SK-N-SH treated with all-trans-retinoic acid at 6 μM for 48 hours (cell line): ENCODE data around the gene TCERG1L.

Source experiments
- ARNTL ChIP-seq: fragments of 450-650 bp; formaldehyde crosslinking; IDR thresholded peaks from 2 replicates; pipeline ENCODE4 v1.5.0; 2020; ENCODE audit warnings: low read depth, mild to moderate bottlenecking, moderate library complexity, borderline replicate concordance
- BACH2 ChIP-seq: fragments of 250-450 bp; sonication (Bioruptor Pico); IDR thresholded peaks from 2 replicates; pipeline ENCODE4 v1.9.0; 2021; ENCODE audit warnings: mild to moderate bottlenecking, borderline replicate concordance
- CSDC2 ChIP-seq: fragments of 250-450 bp; sonication (Bioruptor Pico); IDR thresholded peaks from 2 replicates; pipeline ENCODE4 v1.5.0; 2020; ENCODE audit warnings: mild to moderate bottlenecking, moderate library complexity
- OSR1 ChIP-seq: fragments of 250-450 bp; sonication (Bioruptor Pico); IDR thresholded peaks from 2 replicates; pipeline ENCODE4 v1.8.0; 2022; ENCODE audit warnings: moderate library complexity, mild to moderate bottlenecking, inconsistent platforms
- TOX ChIP-seq: fragments of 250-450 bp; sonication (Bioruptor Pico); IDR thresholded peaks from 2 replicates; pipeline ENCODE4 v1.8.0; 2021; ENCODE audit warnings: mild to moderate bottlenecking, moderate library complexity, borderline replicate concordance
- ZC3H10 ChIP-seq: fragments of 250-450 bp; sonication (Bioruptor Pico); IDR thresholded peaks from 2 replicates; pipeline ENCODE4 v1.5.1; 2021; ENCODE audit warnings: mild to moderate bottlenecking, moderate library complexity
- ZFP30 ChIP-seq: fragments of 450-650 bp; formaldehyde crosslinking; IDR thresholded peaks from 2 replicates; pipeline ENCODE4 v1.5.0; 2022; ENCODE audit warnings: mild to moderate bottlenecking, moderate library complexity
- ZNF70 ChIP-seq: fragments of 450-650 bp; formaldehyde crosslinking; IDR thresholded peaks from 2 replicates; pipeline ENCODE4 v1.5.0; 2020; ENCODE audit warnings: mild to moderate bottlenecking, moderate library complexity
- ZNF8 ChIP-seq: fragments of 450-650 bp; formaldehyde crosslinking; IDR thresholded peaks from 2 replicates; pipeline ENCODE4 v1.5.0; 2020; ENCODE audit warnings: mild to moderate bottlenecking, moderate library complexity
- TF ChIP-seq, protein P1 (sequence below): fragments of 250-450 bp; sonication (Bioruptor Pico); IDR thresholded peaks from 2 replicates; pipeline ENCODE4 v1.5.0; 2020; ENCODE audit warnings: mild to moderate bottlenecking, moderate library complexity
- TF ChIP-seq, protein P2 (sequence below): fragments of 250-450 bp; sonication (Bioruptor Pico); IDR thresholded peaks from 2 replicates; pipeline ENCODE4 v1.8.0; 2020; ENCODE audit warnings: mild to moderate bottlenecking, moderate library complexity, borderline replicate concordance

DNA sequence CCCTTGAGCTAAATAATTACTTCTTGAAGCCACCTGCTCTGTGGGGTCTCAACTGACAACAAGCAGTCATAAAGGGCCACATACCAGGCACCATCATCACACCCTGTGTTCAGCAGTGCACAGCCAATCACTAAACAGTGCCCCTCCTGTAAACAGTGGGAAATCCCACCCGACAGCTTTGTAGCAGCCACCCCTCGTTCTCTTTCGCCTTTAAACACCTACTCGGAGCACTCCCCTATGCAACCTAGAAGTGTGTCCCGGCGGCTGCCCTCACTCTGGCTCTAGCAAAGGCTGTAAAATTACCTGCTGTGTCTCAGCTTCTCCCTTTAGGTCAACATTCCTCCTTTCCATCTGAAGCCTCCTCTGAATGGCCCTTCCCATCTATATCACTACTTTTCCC is 111.9 kb downstream of the TCERG1L start:
- TF ChIP-seq ZC3H10 (CRISPR knock-in tag) (no peak), ZNF8 (CRISPR knock-in tag) (no peak), TOX (CRISPR knock-in tag) (no peak), CSDC2 (no peak), ZFP30 (CRISPR knock-in tag) (no peak), ARNTL (CRISPR knock-in tag) (no peak), OSR1 (CRISPR knock-in tag) (no peak), ZNF70 (CRISPR knock-in tag) (no peak), BACH2 (CRISPR knock-in tag) (no peak)
- TF ChIP-seq, protein P1, sequence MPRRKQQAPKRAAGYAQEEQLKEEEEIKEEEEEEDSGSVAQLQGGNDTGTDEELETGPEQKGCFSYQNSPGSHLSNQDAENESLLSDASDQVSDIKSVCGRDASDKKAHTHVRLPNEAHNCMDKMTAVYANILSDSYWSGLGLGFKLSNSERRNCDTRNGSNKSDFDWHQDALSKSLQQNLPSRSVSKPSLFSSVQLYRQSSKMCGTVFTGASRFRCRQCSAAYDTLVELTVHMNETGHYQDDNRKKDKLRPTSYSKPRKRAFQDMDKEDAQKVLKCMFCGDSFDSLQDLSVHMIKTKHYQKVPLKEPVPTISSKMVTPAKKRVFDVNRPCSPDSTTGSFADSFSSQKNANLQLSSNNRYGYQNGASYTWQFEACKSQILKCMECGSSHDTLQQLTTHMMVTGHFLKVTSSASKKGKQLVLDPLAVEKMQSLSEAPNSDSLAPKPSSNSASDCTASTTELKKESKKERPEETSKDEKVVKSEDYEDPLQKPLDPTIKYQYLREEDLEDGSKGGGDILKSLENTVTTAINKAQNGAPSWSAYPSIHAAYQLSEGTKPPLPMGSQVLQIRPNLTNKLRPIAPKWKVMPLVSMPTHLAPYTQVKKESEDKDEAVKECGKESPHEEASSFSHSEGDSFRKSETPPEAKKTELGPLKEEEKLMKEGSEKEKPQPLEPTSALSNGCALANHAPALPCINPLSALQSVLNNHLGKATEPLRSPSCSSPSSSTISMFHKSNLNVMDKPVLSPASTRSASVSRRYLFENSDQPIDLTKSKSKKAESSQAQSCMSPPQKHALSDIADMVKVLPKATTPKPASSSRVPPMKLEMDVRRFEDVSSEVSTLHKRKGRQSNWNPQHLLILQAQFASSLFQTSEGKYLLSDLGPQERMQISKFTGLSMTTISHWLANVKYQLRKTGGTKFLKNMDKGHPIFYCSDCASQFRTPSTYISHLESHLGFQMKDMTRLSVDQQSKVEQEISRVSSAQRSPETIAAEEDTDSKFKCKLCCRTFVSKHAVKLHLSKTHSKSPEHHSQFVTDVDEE (CRISPR knock-in tag), result no peak
- TF ChIP-seq, protein P2, sequence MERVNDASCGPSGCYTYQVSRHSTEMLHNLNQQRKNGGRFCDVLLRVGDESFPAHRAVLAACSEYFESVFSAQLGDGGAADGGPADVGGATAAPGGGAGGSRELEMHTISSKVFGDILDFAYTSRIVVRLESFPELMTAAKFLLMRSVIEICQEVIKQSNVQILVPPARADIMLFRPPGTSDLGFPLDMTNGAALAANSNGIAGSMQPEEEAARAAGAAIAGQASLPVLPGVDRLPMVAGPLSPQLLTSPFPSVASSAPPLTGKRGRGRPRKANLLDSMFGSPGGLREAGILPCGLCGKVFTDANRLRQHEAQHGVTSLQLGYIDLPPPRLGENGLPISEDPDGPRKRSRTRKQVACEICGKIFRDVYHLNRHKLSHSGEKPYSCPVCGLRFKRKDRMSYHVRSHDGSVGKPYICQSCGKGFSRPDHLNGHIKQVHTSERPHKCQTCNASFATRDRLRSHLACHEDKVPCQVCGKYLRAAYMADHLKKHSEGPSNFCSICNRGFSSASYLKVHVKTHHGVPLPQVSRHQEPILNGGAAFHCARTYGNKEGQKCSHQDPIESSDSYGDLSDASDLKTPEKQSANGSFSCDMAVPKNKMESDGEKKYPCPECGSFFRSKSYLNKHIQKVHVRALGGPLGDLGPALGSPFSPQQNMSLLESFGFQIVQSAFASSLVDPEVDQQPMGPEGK, result no peak
